ENCODE data around the gene DNAH10.
"Not testable (repeated sequence)": the region's sequence is repeated elsewhere in the genome, so short reads cannot be mapped to it uniquely, and the experiment has no call there.

DNAH10 gene

GRCh38 chr12:123910057-123910456 is 148.0 kb downstream of the DNAH10 start:
- Histone ChIP-seq H3K9ac (ENCODE audit: insufficient read length, low read depth) (no peak overlapping the region), H3K9me3 (ENCODE audit: insufficient read depth, low read length) (no peaks in the 10 kb centered on the region), H3K27me3 (ENCODE audit: insufficient read depth, insufficient read length) (no peaks in the 10 kb centered on the region), H3K4me3 (ENCODE audit: insufficient read length, low read depth) (no peak overlapping the region), H3K4me1 (ENCODE audit: insufficient read depth, insufficient read length) (peaks cover 12% of the 10 kb centered on the region), H3K36me3 (ENCODE audit: insufficient read depth, insufficient read length, low read length) (no peaks in the 10 kb centered on the region)
- DNase-seq (ENCODE audit: low read depth, low spot score) = no peak
- no peak for TF ChIP-seq SUZ12 (IDR thresholded peaks at IDR 0.05; ENCODE audit: extremely low read depth, insufficient read depth, insufficient read length)
- no peak for TF ChIP-seq YY1 (IDR thresholded peaks at IDR 0.05; ENCODE audit: insufficient read depth, insufficient read length)
- TF ChIP-seq ZNF274 (IDR thresholded peaks at IDR 0.05; ENCODE audit: low read depth, low read length) = no peak

- Histone ChIP-seq H3K27me3 (ENCODE audit: insufficient read depth, insufficient read length) (peaks cover 3% of the 10 kb centered on the region), H3K9me3 (ENCODE audit: insufficient read depth, low read length) (no peaks in the 10 kb centered on the region), H3K36me3 (ENCODE audit: insufficient read depth, insufficient read length, low read length) (no peaks in the 10 kb centered on the region), H3K9ac (ENCODE audit: insufficient read length, low read depth) (no peak overlapping the region), H3K4me1 (ENCODE audit: insufficient read depth, insufficient read length) (peaks cover 12% of the 10 kb centered on the region), H3K4me3 (ENCODE audit: insufficient read length, low read depth) (no peak overlapping the region)
- TF ChIP-seq ZNF274 (IDR thresholded peaks at IDR 0.05; ENCODE audit: low read depth, low read length) = no peak
- TF ChIP-seq YY1 (IDR thresholded peaks at IDR 0.05; ENCODE audit: insufficient read depth, insufficient read length) = no peak
- TF ChIP-seq SUZ12 (IDR thresholded peaks at IDR 0.05; ENCODE audit: extremely low read depth, insufficient read depth, insufficient read length) = no peak
- DNase-seq (ENCODE audit: low read depth, low spot score) = no peak
Observed at GRCh38 chr12:123910761-123911193, 148.7 kb downstream of the DNAH10 start.

- H3K36me3 ChIP-seq (ENCODE audit: insufficient read depth, insufficient read length, low read length); H3K9me3 ChIP-seq (ENCODE audit: insufficient read depth, low read length); H3K9ac ChIP-seq (ENCODE audit: insufficient read length, low read depth); H3K4me3 ChIP-seq (ENCODE audit: insufficient read length, low read depth); H3K27me3 ChIP-seq (ENCODE audit: insufficient read depth, insufficient read length); DNase-seq (ENCODE audit: low read depth, low spot score): not testable (repeated sequence)
- H3K4me1 ChIP-seq (ENCODE audit: insufficient read depth, insufficient read length) = peaks cover 12% of the 10 kb centered on the region
Observed at GRCh38 chr12:123911672-123912409, 149.7 kb downstream of the DNAH10 start.

- no peak for TF ChIP-seq ZNF274 (IDR thresholded peaks at IDR 0.05; ENCODE audit: low read depth, low read length)
- no peak for TF ChIP-seq YY1 (IDR thresholded peaks at IDR 0.05; ENCODE audit: insufficient read depth, insufficient read length)
- no peak for TF ChIP-seq SUZ12 (IDR thresholded peaks at IDR 0.05; ENCODE audit: extremely low read depth, insufficient read depth, insufficient read length)
- Histone ChIP-seq H3K36me3 (ENCODE audit: insufficient read depth, insufficient read length, low read length) (no peaks in the 10 kb centered on the region), H3K27me3 (ENCODE audit: insufficient read depth, insufficient read length) (peaks cover 6% of the 10 kb centered on the region), H3K9me3 (ENCODE audit: insufficient read depth, low read length) (no peaks in the 10 kb centered on the region), H3K9ac (ENCODE audit: insufficient read length, low read depth) (no peak overlapping the region), H3K4me3 (ENCODE audit: insufficient read length, low read depth) (no peak overlapping the region), H3K4me1 (ENCODE audit: insufficient read depth, insufficient read length) (peaks cover 8% of the 10 kb centered on the region)
- no peak for DNase-seq (ENCODE audit: low read depth, low spot score)
Observed at GRCh38 chr12:123912415-123913380, 150.6 kb downstream of the DNAH10 start.

GRCh38 chr12:123914726-123915333 is 152.7 kb downstream of the DNAH10 start:
- TF ChIP-seq ZNF274 (IDR thresholded peaks at IDR 0.05; ENCODE audit: low read depth, low read length) = no peak
- TF ChIP-seq SUZ12 (IDR thresholded peaks at IDR 0.05; ENCODE audit: extremely low read depth, insufficient read depth, insufficient read length) = no peak
- no peak for TF ChIP-seq YY1 (IDR thresholded peaks at IDR 0.05; ENCODE audit: insufficient read depth, insufficient read length)
- H3K4me3 ChIP-seq (ENCODE audit: insufficient read length, low read depth) = no peak overlapping the region
- peaks cover 6% of the 10 kb centered on the region for H3K27me3 ChIP-seq (ENCODE audit: insufficient read depth, insufficient read length)
- H3K36me3 ChIP-seq (ENCODE audit: insufficient read depth, insufficient read length, low read length) = no peaks in the 10 kb centered on the region
- peaks cover 3% of the 10 kb centered on the region for H3K4me1 ChIP-seq (ENCODE audit: insufficient read depth, insufficient read length)
- DNase-seq (ENCODE audit: low read depth, low spot score) = no peak
- no peak overlapping the region for H3K9ac ChIP-seq (ENCODE audit: insufficient read length, low read depth)
- no peaks in the 10 kb centered on the region for H3K9me3 ChIP-seq (ENCODE audit: insufficient read depth, low read length)

GRCh38 chr12:123916729-123917128 is 154.6 kb downstream of the DNAH10 start:
- Histone ChIP-seq H3K9me3 (ENCODE audit: insufficient read depth, low read length) (no peaks in the 10 kb centered on the region), H3K4me1 (ENCODE audit: insufficient read depth, insufficient read length) (peaks cover 3% of the 10 kb centered on the region), H3K9ac (ENCODE audit: insufficient read length, low read depth) (no peak overlapping the region), H3K36me3 (ENCODE audit: insufficient read depth, insufficient read length, low read length) (no peaks in the 10 kb centered on the region), H3K27me3 (ENCODE audit: insufficient read depth, insufficient read length) (peaks cover 6% of the 10 kb centered on the region), H3K4me3 (ENCODE audit: insufficient read length, low read depth) (no peak overlapping the region)
- no peak for DNase-seq (ENCODE audit: low read depth, low spot score)
- TF ChIP-seq YY1 (IDR thresholded peaks at IDR 0.05; ENCODE audit: insufficient read depth, insufficient read length) = no peak
- no peak for TF ChIP-seq ZNF274 (IDR thresholded peaks at IDR 0.05; ENCODE audit: low read depth, low read length)
- no peak for TF ChIP-seq SUZ12 (IDR thresholded peaks at IDR 0.05; ENCODE audit: extremely low read depth, insufficient read depth, insufficient read length)
